GM12878 (cell line): Measurements from ENCODE around the gene KLHL30. TPM values are rescaled to one million over a fixed set of nuclear protein-coding genes. Genes with fewer than 3 reads are reported as not detected.

ENCODE experiments used
- ATAC-seq: fragments of 200-7000 bp; cut with Tn5 transposase; 3 replicates; pipeline ENCODE4 v1.9.1; 2020; ENCODE audit warnings: mild to moderate bottlenecking, moderate library complexity
- BruUV-seq: library from RNA; stranded (reverse); fragments of 400-500 nt; replicated peaks from 2 replicates; lab custom pipeline; 2021; lab: Mats Ljungman, UMichigan
- CTCF ChIA-PET: fragments of 300-600 bp; sonication (Branson Sonifier 250); formaldehyde crosslinking; extraction: SDS; loops from one replicate; lab custom pipeline; 2021; ENCODE audit warnings: inconsistent platforms; lab: Yijun Ruan, JAX
- POLR2A ChIA-PET: fragments of 350-600 bp; formaldehyde crosslinking; extraction: SDS; loops from one replicate; lab custom pipeline; 2021; ENCODE audit warnings: inconsistent platforms; lab: Charles Lee
- RAD21 ChIA-PET: fragments of 300-600 bp; sonication (Branson Sonifier 250); formaldehyde crosslinking; loops from one replicate; lab custom pipeline; 2023; ENCODE audit warnings: antibody characterized with exemption; ENCODE audit not compliant: unreplicated experiment; lab: Charles Lee
- SMC1A ChIA-PET: fragments of 300-600 bp; sonication (Branson Sonifier 250); formaldehyde crosslinking; loops from one replicate; lab custom pipeline; 2023; ENCODE audit not compliant: unreplicated experiment, uncharacterized antibody; lab: Charles Lee
- DNase-seq: peaks from one replicate; pipeline ENCODE4 v3.0.0-alpha.2; 2011; ENCODE audit warnings: low read depth, low spot score
- FAIRE-seq: peaks from 3 replicates; lab custom pipeline; 2011; peaks lifted over from hg19 to GRCh38; lab: Jason Lieb, UNC
- H2AFZ ChIP-seq: 2 replicates; pipeline ENCODE4 v1.6.0; 2011; ENCODE audit warnings: low read depth, low read length, control low read depth; ENCODE audit not compliant: control insufficient read depth
- H3K27ac ChIP-seq: 2 replicates; pipeline ENCODE4 v1.5.1; 2011; ENCODE audit warnings: control low read depth; ENCODE audit not compliant: control insufficient read depth, insufficient read depth
- H3K27me3 ChIP-seq, 2 experiments: replicated peaks in 1 of 2; 2 replicates each; pipeline versions ENCODE4 v1.6.0 to v1.6.1; 2011; ENCODE audit warnings: low read length in 1 of 2; ENCODE audit not compliant: control insufficient read depth in 2 of 2, insufficient read depth in 2 of 2
- H3K36me3 ChIP-seq, 2 experiments: 2 replicates each; pipeline ENCODE4 v1.5.1; 2011; ENCODE audit warnings: low read length in 1 of 2; ENCODE audit not compliant: control insufficient read depth in 2 of 2, insufficient read depth in 2 of 2
- H3K4me1 ChIP-seq: 2 replicates; pipeline ENCODE4 v1.6.1; 2011; ENCODE audit warnings: mild to moderate bottlenecking, low read length, moderate library complexity, mixed read lengths; ENCODE audit not compliant: control insufficient read depth, insufficient read depth
- H3K4me2 ChIP-seq: 2 replicates; pipeline ENCODE4 v1.6.0; 2011; ENCODE audit warnings: control low read depth; ENCODE audit not compliant: control insufficient read depth, insufficient read depth
- H3K4me3 ChIP-seq: fragments of 200-600 bp; sonication (generic); 2 replicates; pipeline ENCODE4 v1.5.1; 2016
- H3K79me2 ChIP-seq: 2 replicates; pipeline ENCODE4 v1.6.0; 2011; ENCODE audit warnings: low read length; ENCODE audit not compliant: control insufficient read depth, insufficient read depth
- H3K9ac ChIP-seq: 2 replicates; pipeline ENCODE4 v1.8.0; 2011; ENCODE audit warnings: low read length, control low read depth, mixed read lengths; ENCODE audit not compliant: control insufficient read depth, insufficient read depth
- H3K9me3 ChIP-seq: replicated peaks from 3 replicates; pipeline ENCODE4 v1.5.1; 2011; ENCODE audit warnings: mild to moderate bottlenecking, low read length; ENCODE audit not compliant: control insufficient read depth, insufficient read depth
- H4K20me1 ChIP-seq: 2 replicates; pipeline ENCODE4 v1.6.0; 2011; ENCODE audit not compliant: control insufficient read depth, insufficient read depth
- ASH2L ChIP-seq: fragments of 300-600, 200-600 bp; sonication (generic); IDR thresholded peaks from 2 replicates; pipeline ENCODE4 v1.6.1; 2017; ENCODE audit warnings: low read depth, mild to moderate bottlenecking, borderline replicate concordance
- BCL11A ChIP-seq: IDR thresholded peaks from 2 replicates; pipeline ENCODE4 v1.6.1; 2011; ENCODE audit warnings: low read depth, low read length
- BHLHE40 ChIP-seq, 2 experiments: fragments of 450-650 bp in 1 of 2; IDR thresholded peaks; 2 replicates each; pipeline ENCODE4 v1.6.1; 2011 to 2017; ENCODE audit warnings: low read depth in 2 of 2, borderline replicate concordance in 1 of 2, improper control_type of control experiment in 1 of 2, low read length in 1 of 2, mild to moderate bottlenecking in 1 of 2
- BRCA1 ChIP-seq: IDR thresholded peaks from 2 replicates; pipeline ENCODE4 v1.6.1; 2011; ENCODE audit warnings: low read depth, low read length, improper control_type of control experiment
- CREB1 ChIP-seq: IDR thresholded peaks from 2 replicates; pipeline ENCODE4 v1.6.1; 2012; ENCODE audit warnings: low read depth, mild to moderate bottlenecking, inconsistent platforms
- HCFC1 ChIP-seq: fragments of 150-350 bp; IDR thresholded peaks from 2 replicates; pipeline ENCODE4 v1.6.1; 2014; ENCODE audit warnings: low read length
- KAT2A ChIP-seq: conservative IDR thresholded peaks from 2 replicates; pipeline ENCODE4 v1.6.1; 2011; ENCODE audit warnings: low read depth, low read length; ENCODE audit not compliant: control insufficient read depth
- MEF2A ChIP-seq: IDR thresholded peaks from 2 replicates; pipeline ENCODE4 v1.6.1; 2011; ENCODE audit warnings: low read depth, mild to moderate bottlenecking, low read length, moderate library complexity; ENCODE audit not compliant: insufficient read depth
- NFIC ChIP-seq: IDR thresholded peaks from 2 replicates; pipeline ENCODE4 v1.6.1; 2012; ENCODE audit warnings: low read depth, mild to moderate bottlenecking, inconsistent platforms, low read length, moderate library complexity
- NFXL1 ChIP-seq: fragments of 450-650 bp; IDR thresholded peaks from 2 replicates; pipeline ENCODE4 v1.6.1; 2017; ENCODE audit warnings: antibody characterized with exemption, mild to moderate bottlenecking, borderline replicate concordance
- NR2F1 ChIP-seq: fragments of 450-650 bp; conservative IDR thresholded peaks from 2 replicates; pipeline ENCODE4 v1.6.1; 2017; ENCODE audit warnings: mild to moderate bottlenecking
- PML ChIP-seq: IDR thresholded peaks from 2 replicates; pipeline ENCODE4 v1.6.1; 2012; ENCODE audit warnings: low read length, inconsistent platforms
- RCOR1 ChIP-seq: conservative IDR thresholded peaks from 2 replicates; pipeline ENCODE4 v1.6.1; 2012; ENCODE audit warnings: low read depth, low read length, improper control_type of control experiment
- RELA ChIP-seq: fragments of 450-650 bp; IDR thresholded peaks from 2 replicates; pipeline ENCODE4 v1.8.0; 2014; ENCODE audit warnings: borderline replicate concordance; ENCODE audit not compliant: partially characterized antibody
- STAT3 ChIP-seq: IDR thresholded peaks from 2 replicates; pipeline ENCODE4 v1.6.1; 2011; ENCODE audit warnings: low read depth, low read length, improper control_type of control experiment
- TCF3 ChIP-seq: IDR thresholded peaks from 2 replicates; pipeline ENCODE4 v1.6.1; 2012; ENCODE audit warnings: low read depth, mild to moderate bottlenecking, low read length, borderline replicate concordance; ENCODE audit not compliant: insufficient read depth
- WGBS: methylation state at CpG from one replicate; pipeline ENCODE4 v1.1.6; 2016; ENCODE audit warnings: low lambda C conversion rate; ENCODE audit not compliant: insufficient replicate concordance, insufficient coverage; ENCODE audit errors: missing lambda C conversion rate; 5-methylcytosine and 5-hydroxymethylcytosine counted together
- in situ Hi-C: fragments of 300-500 bp; cut with MboI; formaldehyde crosslinking; loops from 9 replicates; pipeline ENCODE4 v1.14.3; 2018; ENCODE audit warnings: mixed read lengths
- intact Hi-C: fragments of 100-400 bp; cut with micrococcal nuclease; formaldehyde crosslinking; loops from one replicate; pipeline ENCODE4 v1.14.2; 2022; ENCODE audit not compliant: unreplicated experiment
- polyA plus RNA-seq, 11 experiments: library from polyadenylated mRNA; depleted of rRNA in 4 of 11; unstranded in 6 of 11; stranded (reverse) in 5 of 11; fragments of >200 nt; fragmentation: Nextera tagmentation in 4 of 11; fragmentation: Illumina TruSeq in 1 of 11; extraction: Ambion mirVana in 4 of 11; extraction: Trizol in 1 of 11; gene quantifications; 1 replicate in 1 of 11; 2 replicates in 10 of 11; pipeline versions ENCODE4 v1.2.1 to v1.2.3, GENCODE V29; 2011 to 2016; ENCODE audit warnings: inconsistent platforms in 2 of 11, missing spikeins in 2 of 11, low read depth in 1 of 11
- total RNA-seq, 4 experiments: library from RNA; depleted of rRNA in 3 of 4; stranded (reverse); fragments of >200 nt in 3 of 4; fragmentation: Illumina TruSeq in 1 of 4; extraction: Trizol in 1 of 4; gene quantifications; 2 replicates each; pipeline versions ENCODE4 v1.2.1 to v1.2.3, GENCODE V29; 2013 to 2021
- TF ChIP-seq, protein P1 (sequence below): IDR thresholded peaks from 2 replicates; pipeline ENCODE4 v1.6.1; 2012; ENCODE audit warnings: low read length, inconsistent platforms
- TF ChIP-seq, protein P2 (sequence below): IDR thresholded peaks from 2 replicates; pipeline ENCODE4 v1.6.1; 2012; ENCODE audit warnings: improper control_type of control experiment, low read depth, low read length; ENCODE audit not compliant: insufficient replicate concordance

KLHL30 gene
- total and polyA plus RNA-seq, 10 of the 15 experiments (the other 5 are each of a cell fraction or from before 2014, with no cell fraction given) = 0.03 TPM; not detected in 9

DNA sequence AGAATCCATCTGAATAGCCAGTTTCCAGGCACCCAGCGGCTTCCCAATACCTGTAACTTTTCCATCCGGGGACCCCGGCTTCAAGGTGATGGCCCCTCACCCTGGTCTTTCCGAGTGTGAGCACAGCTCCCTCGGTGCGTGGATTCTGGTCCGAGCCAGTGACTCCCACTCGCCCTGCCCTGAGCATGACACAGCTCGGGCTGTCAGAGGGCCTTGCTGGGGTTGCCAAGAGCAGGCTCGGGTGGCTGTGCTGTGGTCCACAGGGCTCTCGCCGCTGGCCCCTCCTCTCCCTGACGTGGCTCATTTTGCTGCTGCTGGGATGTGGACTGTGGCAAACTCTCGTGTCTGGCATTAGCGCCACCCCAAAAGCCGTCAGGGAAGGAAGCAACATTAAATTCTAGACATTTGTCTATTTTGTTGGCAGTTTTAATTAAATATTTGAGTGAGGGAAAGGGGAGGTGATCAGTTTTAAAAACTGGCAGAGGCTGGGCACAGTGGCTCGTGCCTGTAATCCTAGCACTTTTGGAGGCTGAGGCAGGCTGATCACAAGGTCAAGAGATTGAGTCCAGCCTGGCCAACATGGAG, 43.9 kb upstream of the KLHL30 start:
- ChIA-PET CTCF (no interaction called here), RAD21 (no interaction called here), POLR2A (interaction anchor here (0.6 kb wide), 1 partner anchor 230 kb away, joined by 3 read pairs; no protein-coding TSS in a partner anchor), SMC1A (no interaction called here)
- DNase-seq (no peak), ATAC-seq (no peak), FAIRE-seq (no peak)
- in situ Hi-C loops = no loop called here
- Histone ChIP-seq H4K20me1 (no peaks in the 10 kb centered on the region), H2AFZ (no peak overlapping the region), H3K4me3 (no peak overlapping the region), H3K9ac (no peak overlapping the region), H3K27ac (no peak overlapping the region), H3K36me3 (peaks cover 1 to 2% of the 10 kb centered on the region in 2 experiments; a peak in 3 of 4 replicates), H3K4me2 (no peak overlapping the region), H3K27me3 (no peaks in the 10 kb centered on the region), H3K4me1 (peaks cover 10% of the 10 kb centered on the region), H3K9me3 (no peaks in the 10 kb centered on the region), H3K79me2 (no peaks in the 10 kb centered on the region)
- no TSS peak for BruUV-seq
- TF ChIP-seq STAT3 (no peak), CREB1 (no peak), NFIC (no peak), MEF2A (no peak), NR2F1 (no peak), KAT2A (no peak), BHLHE40 (IDR thresholded peaks at IDR 0.05; ENCODE audit: borderline replicate concordance in 1 of 2, low read depth in 2 of 2, low read length in 1 of 2) (no peak), BCL11A (no peak), BRCA1 (no peak), TCF3 (no peak), HCFC1 (no peak), RCOR1 (no peak), RELA (no peak), ASH2L (no peak), NFXL1 (no peak), PML (no peak)
- TF ChIP-seq, protein P1, sequence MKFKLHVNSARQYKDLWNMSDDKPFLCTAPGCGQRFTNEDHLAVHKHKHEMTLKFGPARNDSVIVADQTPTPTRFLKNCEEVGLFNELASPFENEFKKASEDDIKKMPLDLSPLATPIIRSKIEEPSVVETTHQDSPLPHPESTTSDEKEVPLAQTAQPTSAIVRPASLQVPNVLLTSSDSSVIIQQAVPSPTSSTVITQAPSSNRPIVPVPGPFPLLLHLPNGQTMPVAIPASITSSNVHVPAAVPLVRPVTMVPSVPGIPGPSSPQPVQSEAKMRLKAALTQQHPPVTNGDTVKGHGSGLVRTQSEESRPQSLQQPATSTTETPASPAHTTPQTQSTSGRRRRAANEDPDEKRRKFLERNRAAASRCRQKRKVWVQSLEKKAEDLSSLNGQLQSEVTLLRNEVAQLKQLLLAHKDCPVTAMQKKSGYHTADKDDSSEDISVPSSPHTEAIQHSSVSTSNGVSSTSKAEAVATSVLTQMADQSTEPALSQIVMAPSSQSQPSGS = no peak
- TF ChIP-seq, protein P2, sequence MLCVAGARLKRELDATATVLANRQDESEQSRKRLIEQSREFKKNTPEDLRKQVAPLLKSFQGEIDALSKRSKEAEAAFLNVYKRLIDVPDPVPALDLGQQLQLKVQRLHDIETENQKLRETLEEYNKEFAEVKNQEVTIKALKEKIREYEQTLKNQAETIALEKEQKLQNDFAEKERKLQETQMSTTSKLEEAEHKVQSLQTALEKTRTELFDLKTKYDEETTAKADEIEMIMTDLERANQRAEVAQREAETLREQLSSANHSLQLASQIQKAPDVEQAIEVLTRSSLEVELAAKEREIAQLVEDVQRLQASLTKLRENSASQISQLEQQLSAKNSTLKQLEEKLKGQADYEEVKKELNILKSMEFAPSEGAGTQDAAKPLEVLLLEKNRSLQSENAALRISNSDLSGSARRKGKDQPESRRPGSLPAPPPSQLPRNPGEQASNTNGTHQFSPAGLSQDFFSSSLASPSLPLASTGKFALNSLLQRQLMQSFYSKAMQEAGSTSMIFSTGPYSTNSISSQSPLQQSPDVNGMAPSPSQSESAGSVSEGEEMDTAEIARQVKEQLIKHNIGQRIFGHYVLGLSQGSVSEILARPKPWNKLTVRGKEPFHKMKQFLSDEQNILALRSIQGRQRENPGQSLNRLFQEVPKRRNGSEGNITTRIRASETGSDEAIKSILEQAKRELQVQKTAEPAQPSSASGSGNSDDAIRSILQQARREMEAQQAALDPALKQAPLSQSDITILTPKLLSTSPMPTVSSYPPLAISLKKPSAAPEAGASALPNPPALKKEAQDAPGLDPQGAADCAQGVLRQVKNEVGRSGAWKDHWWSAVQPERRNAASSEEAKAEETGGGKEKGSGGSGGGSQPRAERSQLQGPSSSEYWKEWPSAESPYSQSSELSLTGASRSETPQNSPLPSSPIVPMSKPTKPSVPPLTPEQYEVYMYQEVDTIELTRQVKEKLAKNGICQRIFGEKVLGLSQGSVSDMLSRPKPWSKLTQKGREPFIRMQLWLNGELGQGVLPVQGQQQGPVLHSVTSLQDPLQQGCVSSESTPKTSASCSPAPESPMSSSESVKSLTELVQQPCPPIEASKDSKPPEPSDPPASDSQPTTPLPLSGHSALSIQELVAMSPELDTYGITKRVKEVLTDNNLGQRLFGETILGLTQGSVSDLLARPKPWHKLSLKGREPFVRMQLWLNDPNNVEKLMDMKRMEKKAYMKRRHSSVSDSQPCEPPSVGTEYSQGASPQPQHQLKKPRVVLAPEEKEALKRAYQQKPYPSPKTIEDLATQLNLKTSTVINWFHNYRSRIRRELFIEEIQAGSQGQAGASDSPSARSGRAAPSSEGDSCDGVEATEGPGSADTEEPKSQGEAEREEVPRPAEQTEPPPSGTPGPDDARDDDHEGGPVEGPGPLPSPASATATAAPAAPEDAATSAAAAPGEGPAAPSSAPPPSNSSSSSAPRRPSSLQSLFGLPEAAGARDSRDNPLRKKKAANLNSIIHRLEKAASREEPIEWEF = no peak
- WGBS = 98% methylated on average over 15 of the region's 17 CpGs
- intact Hi-C loops = no loop called here
